OCI-LY7 (cell line): ENCODE measurements around the gene SDE2. TPM values are rescaled to one million over a fixed set of nuclear protein-coding genes. Genes with fewer than 3 reads are reported as not detected.

Experiments used
- BruUV-seq: library from RNA; stranded (reverse); fragments of 400-500 nt; replicated peaks from 2 replicates; lab custom pipeline; 2021; lab: Mats Ljungman, UMichigan
- CTCF ChIA-PET: fragments of 300-600 bp; sonication (Branson Sonifier 250); formaldehyde crosslinking; loops from one replicate; lab custom pipeline; 2022; ENCODE audit warnings: antibody characterized with exemption; ENCODE audit not compliant: unreplicated experiment; lab: Charles Lee
- POLR2A ChIA-PET: fragments of 300-600 bp; sonication (Branson Sonifier 250); formaldehyde crosslinking; loops from one replicate; lab custom pipeline; 2022; ENCODE audit warnings: antibody characterized with exemption; lab: Charles Lee
- DNase-seq: peaks from one replicate; pipeline ENCODE4 v3.0.0-alpha.2; 2015; ENCODE audit warnings: low spot score
- H2AFZ ChIP-seq: fragments of 200-600 bp; sonication (generic), shearing (Covaris generic); 2 replicates; pipeline ENCODE4 v1.6.1; 2014; ENCODE audit warnings: mild to moderate bottlenecking, antibody characterized with exemption, low read length, moderate library complexity
- H3K27ac ChIP-seq: fragments of 200-600 bp; sonication (generic); 2 replicates; pipeline ENCODE4 v1.5.1; 2014; ENCODE audit warnings: mixed run types, low read depth, mild to moderate bottlenecking, moderate library complexity, low read length, inconsistent platforms; ENCODE audit not compliant: poor library complexity, severe bottlenecking
- H3K36me3 ChIP-seq: fragments of 200-600 bp; sonication (generic); 2 replicates; pipeline ENCODE4 v1.6.1; 2014; ENCODE audit warnings: mild to moderate bottlenecking, antibody characterized with exemption, low read length, moderate library complexity, mixed read lengths; ENCODE audit not compliant: insufficient read depth
- H3K4me1 ChIP-seq: fragments of 200-600 bp; sonication (generic); 2 replicates; pipeline ENCODE4 v1.5.1; 2014; ENCODE audit warnings: mild to moderate bottlenecking, low read length; ENCODE audit not compliant: insufficient read depth, poor library complexity, severe bottlenecking
- H3K4me2 ChIP-seq: fragments of 200-600 bp; sonication (generic); 2 replicates; pipeline ENCODE4 v1.6.1; 2014; ENCODE audit warnings: mild to moderate bottlenecking, low read length
- H3K4me3 ChIP-seq: fragments of 200-600 bp; sonication (generic); 2 replicates; pipeline ENCODE4 v1.5.1; 2014; ENCODE audit warnings: mild to moderate bottlenecking, low read depth, low read length; ENCODE audit not compliant: poor library complexity, severe bottlenecking
- H3K79me2 ChIP-seq: fragments of 200-600 bp; sonication (generic); 2 replicates; pipeline ENCODE4 v1.6.1; 2016; ENCODE audit warnings: low read depth, mild to moderate bottlenecking, low read length, moderate library complexity, mixed read lengths; ENCODE audit not compliant: insufficient read depth
- H3K9me2 ChIP-seq: fragments of 200-600 bp; sonication (generic); 2 replicates; pipeline ENCODE4 v1.6.1; 2016; ENCODE audit warnings: mild to moderate bottlenecking, low read length, mixed read lengths; ENCODE audit not compliant: insufficient read depth
- H3K9me3 ChIP-seq: fragments of 200-600 bp; sonication (generic); 2 replicates; pipeline ENCODE4 v1.6.1; 2014; ENCODE audit warnings: mild to moderate bottlenecking, mixed run types, low read length, mixed read lengths
- H4K20me1 ChIP-seq: fragments of 200-600 bp; sonication (generic); 2 replicates; pipeline ENCODE4 v1.6.1; 2014; ENCODE audit warnings: mild to moderate bottlenecking, antibody characterized with exemption, low read length, moderate library complexity, mixed read lengths; ENCODE audit not compliant: insufficient read depth
- EZH2phosphoT487 ChIP-seq: fragments of 200-600 bp; sonication (generic); IDR thresholded peaks from 2 replicates; pipeline ENCODE4 v1.6.1; 2018; ENCODE audit warnings: low read depth, borderline replicate concordance, mild to moderate bottlenecking, mixed run types, antibody characterized with exemption, low read length, moderate library complexity, mixed read lengths
- intact Hi-C: fragments of 100-400 bp; cut with micrococcal nuclease; formaldehyde crosslinking; loops from one replicate; pipeline ENCODE4 v1.10.0; 2022; ENCODE audit not compliant: unreplicated experiment
- total RNA-seq, 2 experiments: library from RNA; depleted of rRNA in 1 of 2; stranded (reverse); fragments of >200 nt in 1 of 2; shearing (Covaris generic) in 1 of 2; gene quantifications; 2 replicates each; pipeline ENCODE4 v1.2.3, GENCODE V29; 2014 to 2022
- TF ChIP-seq, protein P1 (sequence below): fragments of 200-600 bp; sonication (generic); conservative IDR thresholded peaks from 2 replicates; pipeline ENCODE4 v1.5.1; 2014; ENCODE audit warnings: mild to moderate bottlenecking, antibody characterized with exemption, low read length, moderate library complexity, mixed read lengths

The SDE2 gene
- total RNA-seq, 2 experiments from 2014 or later, result 18.2 to 25.0 TPM

DNA sequence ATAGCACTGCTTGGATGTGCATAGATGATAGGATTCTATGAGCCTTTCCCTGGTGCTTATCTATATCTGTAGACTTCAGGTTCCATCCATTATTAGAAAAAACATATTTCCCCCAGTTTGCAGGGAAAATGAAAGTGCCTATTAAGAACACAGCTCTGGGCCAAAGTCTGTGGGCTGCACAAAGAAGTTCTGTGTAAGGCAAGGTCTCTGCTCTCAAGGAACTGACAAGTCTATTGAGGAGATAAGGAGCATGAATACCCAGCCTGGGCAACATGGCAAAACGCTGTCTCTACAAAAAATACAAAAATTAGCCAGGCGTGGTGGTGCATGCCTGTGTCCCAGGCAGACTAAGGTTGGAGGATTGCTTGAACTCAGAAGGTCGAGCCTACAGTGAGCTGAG lies 22.3 kb upstream of the SDE2 start:
- Histone ChIP-seq H3K4me2 (no peak overlapping the region), H4K20me1 (no peaks in the 10 kb centered on the region), H3K4me3 (no peak overlapping the region), H3K27ac (no peak overlapping the region), H3K36me3 (no peaks in the 10 kb centered on the region), H3K9me2 (no peaks in the 10 kb centered on the region), H3K79me2 (no peaks in the 10 kb centered on the region), H3K9me3 (no peaks in the 10 kb centered on the region), H3K4me1 (no peaks in the 10 kb centered on the region), H2AFZ (no peak overlapping the region)
- TF ChIP-seq EZH2phosphoT487, result no peak
- TF ChIP-seq, protein P1, sequence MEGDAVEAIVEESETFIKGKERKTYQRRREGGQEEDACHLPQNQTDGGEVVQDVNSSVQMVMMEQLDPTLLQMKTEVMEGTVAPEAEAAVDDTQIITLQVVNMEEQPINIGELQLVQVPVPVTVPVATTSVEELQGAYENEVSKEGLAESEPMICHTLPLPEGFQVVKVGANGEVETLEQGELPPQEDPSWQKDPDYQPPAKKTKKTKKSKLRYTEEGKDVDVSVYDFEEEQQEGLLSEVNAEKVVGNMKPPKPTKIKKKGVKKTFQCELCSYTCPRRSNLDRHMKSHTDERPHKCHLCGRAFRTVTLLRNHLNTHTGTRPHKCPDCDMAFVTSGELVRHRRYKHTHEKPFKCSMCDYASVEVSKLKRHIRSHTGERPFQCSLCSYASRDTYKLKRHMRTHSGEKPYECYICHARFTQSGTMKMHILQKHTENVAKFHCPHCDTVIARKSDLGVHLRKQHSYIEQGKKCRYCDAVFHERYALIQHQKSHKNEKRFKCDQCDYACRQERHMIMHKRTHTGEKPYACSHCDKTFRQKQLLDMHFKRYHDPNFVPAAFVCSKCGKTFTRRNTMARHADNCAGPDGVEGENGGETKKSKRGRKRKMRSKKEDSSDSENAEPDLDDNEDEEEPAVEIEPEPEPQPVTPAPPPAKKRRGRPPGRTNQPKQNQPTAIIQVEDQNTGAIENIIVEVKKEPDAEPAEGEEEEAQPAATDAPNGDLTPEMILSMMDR, result no peak
- no peak for DNase-seq
- ChIA-PET CTCF (no interaction called here), POLR2A (interaction anchor here (1.3 kb wide), 1 partner anchor 11 kb away, joined by 3 read pairs; no protein-coding TSS in a partner anchor)
- intact Hi-C loops, result no loop called here
- no TSS peak for BruUV-seq

DNA sequence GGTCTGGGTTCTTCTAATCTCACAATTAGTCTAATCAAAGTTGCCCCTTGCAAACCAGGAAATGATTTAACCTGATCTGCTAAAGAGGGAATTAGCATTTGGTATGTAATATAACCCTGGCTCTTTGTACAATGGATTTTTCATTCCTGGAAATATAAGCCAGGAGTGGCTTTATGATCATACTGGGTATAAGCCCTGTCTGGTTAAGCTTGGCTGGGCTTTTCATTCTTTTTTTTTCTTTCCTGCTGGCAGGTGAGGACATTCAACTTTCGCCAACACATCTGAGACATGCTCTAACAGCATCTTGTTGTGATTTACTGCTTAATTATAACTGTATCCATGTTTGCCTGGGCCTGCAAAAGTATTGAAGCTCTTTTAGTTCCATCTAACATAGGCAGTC lies 20.4 kb upstream of the SDE2 start:
- DNase-seq, result no peak
- Histone ChIP-seq H3K4me3 (no peak overlapping the region), H3K79me2 (no peaks in the 10 kb centered on the region), H3K9me3 (no peaks in the 10 kb centered on the region), H3K36me3 (no peaks in the 10 kb centered on the region), H2AFZ (peak overlapping the region; percentile 2; the same call in 1 of the 2 replicates), H3K27ac (no peak overlapping the region), H4K20me1 (no peaks in the 10 kb centered on the region), H3K9me2 (no peaks in the 10 kb centered on the region), H3K4me2 (no peak overlapping the region), H3K4me1 (no peaks in the 10 kb centered on the region)
- BruUV-seq, result no TSS peak
- intact Hi-C loops, result no loop called here
- POLR2A ChIA-PET, result interaction anchor here (0.7 to 1.1 kb wide), 4 partner anchors 12 to 48 kb away, joined by 3 to 4 read pairs (median 3); no protein-coding TSS in a partner anchor
- no peak for TF ChIP-seq EZH2phosphoT487
- TF ChIP-seq, protein P1, result no peak
- CTCF ChIA-PET, result no interaction called here

DNA sequence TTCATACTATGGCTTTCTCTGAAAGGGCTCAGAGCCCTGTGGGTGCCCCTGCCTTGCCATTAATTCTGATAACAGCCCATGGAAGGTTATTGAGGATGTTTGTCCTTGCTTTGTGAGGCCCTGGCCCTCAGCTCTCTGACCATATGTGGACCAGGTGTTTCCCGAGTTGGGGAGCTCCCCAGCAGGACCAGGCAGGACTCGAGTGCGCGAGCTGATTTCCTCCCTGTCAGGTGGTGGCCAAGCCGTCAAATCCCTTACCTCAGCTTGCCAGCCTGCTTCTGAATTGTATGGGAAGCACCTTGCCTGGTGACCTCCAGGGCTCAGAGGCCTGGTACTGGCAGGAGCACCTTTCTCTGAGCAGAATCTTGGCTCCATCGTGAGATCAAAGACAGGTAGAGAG lies 17.9 kb upstream of the SDE2 start:
- POLR2A ChIA-PET, result interaction anchor here (0.5 to 0.6 kb wide), 2 partner anchors 12 to 41 kb away, joined by 3 to 4 read pairs; no protein-coding TSS in a partner anchor
- Histone ChIP-seq H3K27ac (no peak overlapping the region), H3K9me3 (no peaks in the 10 kb centered on the region), H2AFZ (no peak overlapping the region), H3K36me3 (no peaks in the 10 kb centered on the region), H4K20me1 (no peaks in the 10 kb centered on the region), H3K4me3 (no peak overlapping the region), H3K4me2 (no peak overlapping the region), H3K9me2 (no peaks in the 10 kb centered on the region), H3K4me1 (no peaks in the 10 kb centered on the region), H3K79me2 (no peaks in the 10 kb centered on the region)
- CTCF ChIA-PET, result no interaction called here
- no TSS peak for BruUV-seq
- DNase-seq, result no peak
- intact Hi-C loops, result no loop called here
- TF ChIP-seq, protein P1, result no peak
- no peak for TF ChIP-seq EZH2phosphoT487
